HG03060 (cell line): ENCODE results near the gene PODXL.
"Not testable (repeated sequence)": the region's sequence is repeated elsewhere in the genome, so short reads cannot be mapped to it uniquely, and the experiment has no call there.

Experiments used
- ATAC-seq: cut with Tn5 transposase; IDR thresholded peaks from one replicate; pipeline ENCODE4 v1.9.1; 2021; ENCODE audit warnings: low read depth, moderate number of reproducible peaks; ENCODE audit not compliant: unreplicated experiment

The PODXL gene

GRCh38 chr7:131538813-131539179 lies 17.6 kb downstream of the PODXL start:
- no peak for ATAC-seq

GRCh38 chr7:131538071-131538812 lies 18.2 kb downstream of the PODXL start:
- no peak for ATAC-seq

GRCh38 chr7:131537571-131537978 lies 18.9 kb downstream of the PODXL start:
- no peak for ATAC-seq

- ATAC-seq = no peak
Measured at GRCh38 chr7:131536361-131536849, 20.0 kb downstream of the PODXL start.

DNA sequence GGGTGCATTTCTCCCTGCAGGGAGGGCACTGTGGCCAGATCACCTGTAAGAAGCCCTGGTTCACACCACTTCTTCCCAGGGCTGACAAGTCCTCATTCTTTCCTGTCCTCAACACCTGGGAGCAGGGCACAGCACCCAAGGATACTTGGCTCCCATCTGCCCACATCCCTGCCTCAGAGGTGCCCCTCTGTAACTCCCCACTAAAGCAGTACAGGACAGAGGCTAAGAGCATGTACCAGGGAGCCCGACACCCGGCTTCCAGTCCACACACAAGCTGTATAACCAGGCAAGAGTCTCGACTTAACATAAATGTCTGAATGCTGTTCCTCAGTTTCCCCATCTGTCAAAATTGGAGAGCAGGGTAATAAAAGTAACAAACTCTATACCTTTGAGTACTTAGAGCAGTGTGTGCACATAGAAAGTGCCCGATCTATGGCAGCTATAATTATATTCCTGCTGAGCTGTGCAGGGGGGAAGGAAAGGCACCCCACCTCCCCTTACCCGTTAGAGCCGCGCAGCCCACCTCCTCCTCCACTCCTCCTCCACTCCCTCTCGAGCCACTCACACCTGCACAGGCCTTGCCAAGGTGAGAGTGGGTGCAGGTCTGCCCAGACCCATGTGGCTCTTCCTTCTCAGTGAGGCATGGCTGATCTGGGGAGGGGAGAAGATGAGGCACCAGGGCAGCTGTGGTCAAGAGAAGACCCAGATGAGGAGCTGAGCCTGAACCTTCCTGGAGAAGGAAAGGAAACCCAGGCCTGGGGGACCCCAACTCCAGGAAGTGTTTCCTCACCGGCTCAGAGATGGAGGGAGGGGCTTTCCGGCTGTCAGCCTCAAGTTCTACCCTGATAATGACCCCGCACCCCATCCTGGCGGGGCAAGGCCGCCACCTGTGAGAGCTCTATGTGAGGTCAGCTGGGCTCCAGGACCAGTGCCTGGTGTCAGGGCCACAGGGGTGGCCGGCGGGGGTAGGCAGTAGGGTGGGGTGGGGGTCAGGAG lies 22.6 kb downstream of the PODXL start:
- no peak for ATAC-seq

GRCh38 chr7:131533151-131533559 lies 23.3 kb downstream of the PODXL start:
- no peak for ATAC-seq

DNA sequence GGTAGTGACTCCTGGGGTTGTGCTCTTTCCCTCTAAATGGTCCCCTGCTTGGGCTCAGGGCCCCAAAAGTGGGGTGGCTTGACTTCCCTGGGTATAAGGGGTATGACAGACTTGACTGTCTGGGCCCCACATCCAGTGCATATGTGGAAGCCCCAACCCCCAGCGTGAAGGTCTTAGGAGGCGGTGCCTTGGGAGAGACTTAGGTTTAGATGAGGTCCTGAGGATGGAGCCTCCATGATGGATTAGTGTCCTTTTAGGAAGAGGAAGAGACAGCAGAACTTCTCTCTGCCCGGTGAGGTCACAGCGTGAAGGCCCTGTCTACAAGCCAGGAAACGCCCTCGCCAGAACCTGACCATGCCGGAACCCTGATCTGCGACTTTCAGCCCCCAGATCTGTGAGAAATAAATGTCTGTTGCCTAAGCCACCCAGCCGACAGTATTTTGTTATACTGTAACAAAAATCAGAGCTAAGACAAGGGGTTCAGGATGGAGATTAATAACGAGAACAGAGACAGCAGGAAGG lies 23.8 kb downstream of the PODXL start:
- ATAC-seq = no peak

GRCh38 chr7:131530137-131530536 lies 26.3 kb downstream of the PODXL start:
- no peak for ATAC-seq

DNA sequence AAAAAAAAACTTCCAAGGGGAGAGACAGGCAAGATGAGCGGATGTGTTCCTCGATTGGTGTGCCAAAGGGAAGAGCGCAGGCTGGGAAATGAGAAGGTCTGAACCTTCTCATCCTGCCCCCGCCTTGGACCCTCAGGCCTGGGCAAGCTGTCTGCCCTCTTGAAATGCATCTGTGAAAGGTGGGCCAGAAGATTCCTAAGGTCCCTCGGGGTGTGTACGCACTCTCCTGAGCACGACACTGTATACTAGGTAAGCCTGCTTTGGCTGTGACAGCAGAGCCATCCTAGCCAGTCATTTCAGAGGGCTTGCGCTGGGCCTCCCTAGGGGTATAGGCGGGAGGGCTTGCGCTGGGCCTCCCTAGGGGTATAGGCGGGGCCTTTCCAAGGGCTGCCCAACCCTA lies 26.8 kb downstream of the PODXL start:
- no peak for ATAC-seq

DNA sequence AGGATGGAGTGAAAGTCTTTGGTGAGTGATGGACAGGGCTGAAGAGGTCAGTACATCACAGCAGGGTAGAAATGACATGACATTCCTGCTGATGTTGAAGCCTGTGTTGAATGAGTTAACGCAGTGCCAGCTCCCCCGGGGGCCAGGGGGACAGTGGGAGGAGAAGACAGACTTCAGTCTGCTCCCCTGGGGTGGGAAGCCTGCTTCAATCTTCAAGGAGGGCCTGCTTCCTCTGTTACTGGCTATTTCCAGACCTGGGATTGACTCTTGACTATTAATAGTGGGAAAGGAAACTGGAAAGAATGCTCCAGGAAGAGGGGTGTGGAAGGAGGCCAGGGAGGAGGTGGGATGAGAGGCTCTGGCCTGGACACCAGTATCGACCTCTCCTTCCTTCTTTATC lies 27.2 kb downstream of the PODXL start:
- no peak for ATAC-seq

DNA sequence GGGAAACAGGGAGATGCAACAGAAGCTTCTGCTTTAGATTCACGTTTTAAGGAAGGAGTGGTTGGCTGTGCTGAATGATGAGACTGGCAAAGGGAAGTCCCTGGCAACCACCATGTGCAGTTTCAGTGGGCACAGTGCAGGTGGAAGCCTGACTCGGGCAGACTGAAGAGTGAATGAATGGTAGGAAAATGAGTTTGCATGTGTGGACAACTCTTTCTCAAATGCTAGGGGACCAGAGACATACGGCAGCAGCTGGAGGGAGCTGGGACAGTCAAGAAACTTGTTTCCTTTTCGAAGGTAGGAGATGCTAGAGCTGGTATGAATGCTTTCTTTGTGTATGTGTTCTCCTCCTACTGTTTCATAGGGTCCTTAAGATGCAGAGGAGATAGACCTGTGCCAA lies 29.0 kb downstream of the PODXL start:
- no peak for ATAC-seq

DNA sequence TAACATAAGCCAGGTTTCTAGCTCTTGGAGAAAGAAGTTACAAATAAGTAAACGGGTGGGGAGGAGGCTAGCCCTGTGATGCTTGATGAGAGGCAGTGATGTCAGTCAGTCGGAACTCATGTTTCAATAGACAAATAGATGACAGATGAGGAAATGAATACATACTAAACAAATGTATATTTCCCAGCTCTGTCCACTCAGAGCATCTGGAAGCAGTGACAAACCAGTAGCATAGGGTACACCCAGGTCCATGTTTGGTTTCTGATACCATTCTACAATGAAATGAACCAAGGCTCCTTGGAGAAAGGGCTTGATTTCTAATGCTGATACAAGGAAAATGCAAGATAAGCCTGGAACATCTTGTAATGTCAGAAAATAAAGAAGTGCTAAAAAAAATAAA lies 30.6 kb downstream of the PODXL start:
- no peak for ATAC-seq

- no peak for ATAC-seq
Measured at GRCh38 chr7:131524703-131525102, 31.7 kb downstream of the PODXL start.

DNA sequence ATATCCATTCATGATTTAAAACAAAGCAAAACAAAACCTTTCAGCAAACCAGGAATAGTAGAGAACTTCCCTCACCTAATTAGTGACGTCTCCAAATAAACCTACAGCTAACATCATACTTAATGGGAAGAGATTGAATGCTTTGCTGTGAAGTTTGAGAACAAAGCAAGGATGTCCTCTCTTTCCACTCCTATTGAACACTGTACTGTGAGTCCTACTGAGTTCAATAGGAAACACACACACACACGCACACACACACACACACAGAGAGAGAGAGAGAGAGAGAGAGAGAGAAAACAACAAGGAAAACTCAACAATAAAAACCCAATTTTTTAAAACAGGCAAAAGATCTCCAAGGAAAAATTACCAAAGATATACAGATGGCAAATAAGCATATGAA lies 32.3 kb downstream of the PODXL start:
- ATAC-seq = no peak

GRCh38 chr7:131522325-131522930 lies 34.0 kb downstream of the PODXL start:
- ATAC-seq = no peak

GRCh38 chr7:131521651-131522163 lies 34.7 kb downstream of the PODXL start:
- no peak for ATAC-seq

GRCh38 chr7:131518626-131519025 lies 37.8 kb downstream of the PODXL start:
- no peak for ATAC-seq

- no peak for ATAC-seq
Measured at GRCh38 chr7:131517218-131517923, 39.1 kb downstream of the PODXL start.

- not testable (repeated sequence) for ATAC-seq
Measured at GRCh38 chr7:131515471-131515870, 41.0 kb downstream of the PODXL start.
